Effector memory CD8-positive, alpha-beta T cell (primary cell): ENCODE results near the gene FBXO44.

Source experiments
- ATAC-seq: fragments of 150-1000 bp; cut with Tn5 transposase; replicated peaks from 2 replicates; pipeline ENCODE4 v1.10.0; 2021; ENCODE audit warnings: mild to moderate bottlenecking, moderate library complexity
- DNase-seq, 3 experiments: peaks; one replicate each; pipeline ENCODE4 v3.0.0; 2021
- H3K27ac Mint-ChIP-seq, 2 donors: one replicate each; pipeline ENCODE4 v1.8.0; 2022; ENCODE audit warnings: mild to moderate bottlenecking in 2 of 2, mixed read lengths in 2 of 2, moderate library complexity in 2 of 2
- H3K27me3 Mint-ChIP-seq, 2 donors: one replicate each; pipeline ENCODE4 v1.8.0; 2022; ENCODE audit warnings: mixed read lengths in 2 of 2
- H3K36me3 Mint-ChIP-seq: one replicate; pipeline ENCODE4 v1.8.0; 2022; ENCODE audit warnings: mild to moderate bottlenecking, moderate library complexity, mixed read lengths; ENCODE audit not compliant: insufficient read depth
- H3K4me1 Mint-ChIP-seq, 2 donors: one replicate each; pipeline ENCODE4 v1.8.0; 2022; ENCODE audit warnings: low read depth in 2 of 2, mixed read lengths in 2 of 2
- H3K4me3 Mint-ChIP-seq, 2 donors: one replicate each; pipeline ENCODE4 v1.8.0; 2022; ENCODE audit warnings: mild to moderate bottlenecking in 2 of 2, mixed read lengths in 2 of 2, moderate library complexity in 2 of 2
- H3K9me3 Mint-ChIP-seq, 2 donors: one replicate each; pipeline ENCODE4 v1.8.0; 2022; ENCODE audit warnings: mixed read lengths in 2 of 2

FBXO44 gene

GRCh38 chr1:11691928-11692711, 37.4 kb downstream of the FBXO44 start:
- DNase-seq (no peak), ATAC-seq (no peak)
- Mint-ChIP-seq H3K27ac (peak overlapping the region; percentile 75 to 93), H3K27me3 (peaks cover 24 to 42% of the 10 kb centered on the region in 2 donors), H3K36me3 (peaks cover 5% of the 10 kb centered on the region), H3K9me3 (no peaks in the 10 kb centered on the region), H3K4me3 (peak overlapping the region; percentile 54 to 82), H3K4me1 (peaks cover 26 to 33% of the 10 kb centered on the region in 2 donors)

- Mint-ChIP-seq H3K4me3 (peak overlapping the region; percentile 54 to 82), H3K36me3 (peaks cover 5% of the 10 kb centered on the region), H3K4me1 (peaks cover 27 to 33% of the 10 kb centered on the region in 2 donors), H3K27ac (peak overlapping the region; percentile 75 to 93), H3K27me3 (peaks cover 18 to 34% of the 10 kb centered on the region in 2 donors), H3K9me3 (no peaks in the 10 kb centered on the region)
- ATAC-seq, result peak; percentile 81
- peak; percentile 53 to 55 (median 54) for DNase-seq
Measured at GRCh38 chr1:11693024-11693590, 38.4 kb downstream of the FBXO44 start.

GRCh38 chr1:11693917-11694316, 39.2 kb downstream of the FBXO44 start:
- no peaks in the 10 kb centered on the region for H3K9me3 Mint-ChIP-seq
- H3K4me3 Mint-ChIP-seq, result peak overlapping the region; percentile 54 to 82
- peaks cover 27 to 33% of the 10 kb centered on the region in 2 donors for H3K4me1 Mint-ChIP-seq
- peaks cover 15 to 25% of the 10 kb centered on the region in 2 donors for H3K27me3 Mint-ChIP-seq
- H3K36me3 Mint-ChIP-seq, result peaks cover 4% of the 10 kb centered on the region
- DNase-seq (no peak), ATAC-seq (no peak)
- H3K27ac Mint-ChIP-seq, result peak overlapping the region; percentile 75 to 93

- H3K27ac Mint-ChIP-seq, result no peak overlapping the region
- no peaks in the 10 kb centered on the region for H3K9me3 Mint-ChIP-seq
Measured at GRCh38 chr1:11695861-11696260, 41.2 kb downstream of the FBXO44 start.

GRCh38 chr1:11697188-11697892, 42.7 kb downstream of the FBXO44 start:
- ATAC-seq (no peak), DNase-seq (no peak)
- peaks cover 3% of the 10 kb centered on the region for H3K36me3 Mint-ChIP-seq
- H3K4me1 Mint-ChIP-seq, result peaks cover 19% of the 10 kb centered on the region in 2 donors
- H3K9me3 Mint-ChIP-seq, result no peaks in the 10 kb centered on the region
- H3K27me3 Mint-ChIP-seq, result peaks cover 3% of the 10 kb centered on the region in 2 donors
- H3K4me3 Mint-ChIP-seq, result no peak overlapping the region
- peak overlapping the region in 1 of 2 donors; percentile 39 for H3K27ac Mint-ChIP-seq

More at GRCh38 chr1:11695861-11696260, 41.2 kb downstream of the FBXO44 start:
- peaks cover 5 to 9% of the 10 kb centered on the region in 2 donors for H3K27me3 Mint-ChIP-seq
- H3K36me3 Mint-ChIP-seq, result peaks cover 3% of the 10 kb centered on the region
- peaks cover 20 to 22% of the 10 kb centered on the region in 2 donors for H3K4me1 Mint-ChIP-seq
- no peak for DNase-seq
- no peak for ATAC-seq
- no peak overlapping the region for H3K4me3 Mint-ChIP-seq

GRCh38 chr1:11697893-11698210, 43.2 kb downstream of the FBXO44 start:
- Mint-ChIP-seq H3K4me3 (no peak overlapping the region), H3K27me3 (no peaks in the 10 kb centered on the region), H3K4me1 (peaks cover 14 to 15% of the 10 kb centered on the region in 2 donors), H3K9me3 (no peaks in the 10 kb centered on the region), H3K27ac (peak overlapping the region in 1 of 2 donors; percentile 19), H3K36me3 (peaks cover 3% of the 10 kb centered on the region)
- DNase-seq (no peak), ATAC-seq (no peak)

GRCh38 chr1:11700601-11701467, 46.2 kb downstream of the FBXO44 start:
- Mint-ChIP-seq H3K27ac (no peak overlapping the region), H3K27me3 (peaks cover 5 to 25% of the 10 kb centered on the region in 2 donors), H3K9me3 (no peaks in the 10 kb centered on the region), H3K36me3 (no peaks in the 10 kb centered on the region), H3K4me1 (peaks cover 0 to 2% of the 10 kb centered on the region in 2 donors), H3K4me3 (no peak overlapping the region)
- DNase-seq, result no peak
- ATAC-seq, result no peak

GRCh38 chr1:11701551-11701961, 46.9 kb downstream of the FBXO44 start:
- no peak for DNase-seq
- peaks cover 0 to 2% of the 10 kb centered on the region in 2 donors for H3K4me1 Mint-ChIP-seq
- peaks cover 5 to 25% of the 10 kb centered on the region in 2 donors for H3K27me3 Mint-ChIP-seq
- H3K27ac Mint-ChIP-seq, result no peak overlapping the region
- H3K36me3 Mint-ChIP-seq, result no peaks in the 10 kb centered on the region
- H3K4me3 Mint-ChIP-seq, result no peak overlapping the region
- H3K9me3 Mint-ChIP-seq, result no peaks in the 10 kb centered on the region
- no peak for ATAC-seq

- Mint-ChIP-seq H3K4me3 (no peak overlapping the region), H3K27ac (no peak overlapping the region), H3K4me1 (peaks cover 0 to under 1% of the 10 kb centered on the region in 2 donors), H3K36me3 (no peaks in the 10 kb centered on the region), H3K27me3 (peaks cover 5 to 25% of the 10 kb centered on the region in 2 donors), H3K9me3 (no peaks in the 10 kb centered on the region)
- ATAC-seq (no peak), DNase-seq (no peak)
Measured at GRCh38 chr1:11701981-11702803, 47.5 kb downstream of the FBXO44 start.

GRCh38 chr1:11703357-11704193, 48.9 kb downstream of the FBXO44 start:
- DNase-seq (no peak), ATAC-seq (no peak)
- peaks cover 5 to 26% of the 10 kb centered on the region in 2 donors for H3K27me3 Mint-ChIP-seq
- peaks cover 3% of the 10 kb centered on the region for H3K36me3 Mint-ChIP-seq
- no peaks in the 10 kb centered on the region for H3K9me3 Mint-ChIP-seq
- no peak overlapping the region for H3K4me3 Mint-ChIP-seq
- H3K27ac Mint-ChIP-seq, result no peak overlapping the region
- H3K4me1 Mint-ChIP-seq, result peaks cover 1 to 3% of the 10 kb centered on the region in 2 donors

GRCh38 chr1:11704194-11704529, 49.5 kb downstream of the FBXO44 start:
- peaks cover 5 to 32% of the 10 kb centered on the region in 2 donors for H3K27me3 Mint-ChIP-seq
- ATAC-seq (no peak), DNase-seq (no peak)
- H3K9me3 Mint-ChIP-seq, result no peaks in the 10 kb centered on the region
- H3K4me3 Mint-ChIP-seq, result no peak overlapping the region
- H3K4me1 Mint-ChIP-seq, result peaks cover 5 to 7% of the 10 kb centered on the region in 2 donors
- H3K36me3 Mint-ChIP-seq, result peaks cover 3% of the 10 kb centered on the region
- H3K27ac Mint-ChIP-seq, result no peak overlapping the region
